ENCODE data around the gene ARL14EPL. TPM values are rescaled to one million over a fixed set of nuclear protein-coding genes. Genes with fewer than 3 reads are reported as not detected.

ARL14EPL gene
- total RNA-seq = 0.07 and 0.27 TPM in 2 replicates

DNA sequence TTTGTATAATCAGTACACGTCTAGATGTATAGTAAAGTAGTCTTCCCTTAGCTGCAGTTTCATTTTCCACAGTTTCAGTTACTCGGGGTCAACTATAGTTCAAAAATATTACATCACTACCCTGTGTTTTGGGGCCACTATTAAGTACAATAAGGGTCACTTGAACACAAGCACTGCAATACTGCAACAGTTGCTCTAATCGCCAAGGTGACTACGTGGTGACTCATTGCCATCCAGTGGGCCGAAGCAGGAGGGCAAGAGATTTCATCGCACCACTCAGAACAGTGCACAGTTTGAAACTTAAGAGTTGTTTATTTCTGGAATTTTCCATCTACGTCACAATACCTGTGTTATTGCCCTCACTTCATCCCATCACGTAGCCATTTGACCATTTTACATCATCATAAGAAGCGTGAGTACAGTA, at the start of gene ARL14EPL:
Gene ARL14EPL (plus strand): TSS at position 379 of the 424 bp plus-strand sequence. CDS start 18,994 bp downstream, outside the sequence.

DNA sequence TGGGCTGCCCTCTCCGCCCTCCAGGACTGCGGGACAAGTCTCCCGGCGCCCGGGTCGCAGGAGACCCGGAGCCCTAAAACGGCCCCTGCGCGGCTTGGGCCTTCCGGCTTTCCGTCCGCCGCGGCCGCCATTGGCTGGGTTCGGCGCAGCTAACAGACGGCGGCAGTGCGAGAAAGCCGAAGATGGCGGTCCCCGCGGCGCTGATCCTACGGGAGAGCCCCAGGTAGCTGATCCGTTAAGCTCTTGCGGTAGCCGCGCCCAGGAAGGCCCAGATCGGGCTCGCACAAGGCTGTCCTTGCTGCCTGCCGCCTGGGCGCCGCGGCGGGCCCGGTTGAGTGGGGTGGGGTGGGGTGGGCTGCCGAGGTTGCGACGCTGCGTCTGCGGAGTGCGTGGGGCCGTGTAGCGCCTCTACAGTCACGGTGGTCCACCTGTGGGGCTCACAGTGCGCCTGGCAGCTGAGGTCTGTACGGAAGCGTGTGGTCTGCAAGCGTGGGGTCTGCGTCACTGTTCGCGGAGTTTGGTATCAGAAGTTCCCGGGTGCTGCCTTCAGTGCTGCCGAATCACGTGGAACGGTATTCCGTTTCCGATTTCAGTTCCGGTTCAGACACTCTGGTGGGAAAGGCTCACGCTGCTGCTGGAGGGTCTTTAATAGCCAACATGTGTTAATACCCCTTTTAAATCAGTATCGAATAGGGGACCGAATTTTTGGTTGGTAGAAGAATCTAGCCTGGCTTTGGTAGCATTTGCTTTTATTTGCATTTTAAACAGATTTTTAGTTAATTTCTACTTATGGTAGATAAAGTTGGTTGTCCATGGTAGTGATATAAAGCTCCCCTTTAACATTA, 52.8 kb downstream of the ARL14EPL start, which contains the start of gene COMMD10:
Gene COMMD10 (plus strand): TSS at position 155 of the 845 bp plus-strand sequence.

Other genes with a start within 250 kb of the ARL14EPL start
- 1.5 and 3.5 TPM in 2 replicates for gene CDO1, start 215.8 kb upstream of the ARL14EPL start, total RNA-seq
- gene ATG12, start 190.9 kb upstream of the ARL14EPL start, total RNA-seq = 77.8 and 81.9 TPM in 2 replicates
- 103 and 132 TPM in 2 replicates for gene AP3S1, start 190.5 kb upstream of the ARL14EPL start, total RNA-seq
- gene LVRN, start 70.0 kb upstream of the ARL14EPL start, total RNA-seq = 0.07 and 0.13 TPM in 2 replicates
- gene COMMD10, start 52.6 kb downstream of the ARL14EPL start, total RNA-seq = 44.8 and 51.4 TPM in 2 replicates